Right lobe of liver (tissue), 4 donors: ENCODE measurements around the gene DCXR.

Experiments
- POLR2A ChIP-seq: fragments of 450-650 bp; IDR thresholded peaks from one replicate; pipeline ENCODE4 v1.6.1; 2017; ENCODE audit warnings: antibody characterized with exemption, mild to moderate bottlenecking
- TF ChIP-seq, protein P1 (sequence below), 4 donors: fragments of 200-600 bp in 3 of 4; fragments of 450-650 bp in 1 of 4; IDR thresholded peaks; one replicate each; pipeline versions ENCODE4 v1.5.1 to v1.8.0; 2016 to 2022; ENCODE audit warnings: antibody characterized with exemption in 4 of 4, mild to moderate bottlenecking in 2 of 4
- donor health status: DM: no; HTN: no; CAD: no.
- donor health status: DM: no; HTN: no; CAD: no.
- donor health status: DM: no; HTN: yes; CAD: no.

DNA sequence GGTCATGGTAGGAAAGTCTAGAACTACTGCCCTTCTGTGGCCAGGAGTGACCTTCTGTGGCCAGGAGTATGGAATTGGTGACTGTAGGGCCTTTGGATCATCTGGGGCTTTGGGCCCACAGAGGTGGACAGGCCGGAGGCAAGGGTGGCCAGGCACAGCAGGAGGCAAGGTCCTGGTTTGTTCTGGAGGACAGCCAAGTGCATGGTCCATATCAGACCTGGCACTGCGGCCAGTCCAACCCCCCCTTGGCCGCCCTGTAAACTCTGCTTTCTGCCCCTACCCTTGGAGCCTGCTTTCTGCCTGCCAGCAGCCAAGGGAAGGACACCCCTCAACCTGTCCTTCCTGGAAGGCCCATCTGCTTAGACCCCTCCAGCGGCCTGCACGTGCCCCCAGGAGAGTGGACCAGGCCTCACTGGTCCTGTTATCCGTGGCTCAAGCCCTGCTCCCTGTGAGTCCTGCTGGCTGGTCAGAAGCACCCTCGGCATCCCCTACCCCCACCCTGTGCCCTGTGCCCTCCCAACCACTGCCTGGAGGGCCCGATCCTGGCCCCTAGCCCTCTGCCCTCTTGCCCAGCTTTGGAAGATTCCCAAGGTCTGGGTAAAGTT, 2.3 kb upstream of the DCXR start:
- TF ChIP-seq, protein P1, sequence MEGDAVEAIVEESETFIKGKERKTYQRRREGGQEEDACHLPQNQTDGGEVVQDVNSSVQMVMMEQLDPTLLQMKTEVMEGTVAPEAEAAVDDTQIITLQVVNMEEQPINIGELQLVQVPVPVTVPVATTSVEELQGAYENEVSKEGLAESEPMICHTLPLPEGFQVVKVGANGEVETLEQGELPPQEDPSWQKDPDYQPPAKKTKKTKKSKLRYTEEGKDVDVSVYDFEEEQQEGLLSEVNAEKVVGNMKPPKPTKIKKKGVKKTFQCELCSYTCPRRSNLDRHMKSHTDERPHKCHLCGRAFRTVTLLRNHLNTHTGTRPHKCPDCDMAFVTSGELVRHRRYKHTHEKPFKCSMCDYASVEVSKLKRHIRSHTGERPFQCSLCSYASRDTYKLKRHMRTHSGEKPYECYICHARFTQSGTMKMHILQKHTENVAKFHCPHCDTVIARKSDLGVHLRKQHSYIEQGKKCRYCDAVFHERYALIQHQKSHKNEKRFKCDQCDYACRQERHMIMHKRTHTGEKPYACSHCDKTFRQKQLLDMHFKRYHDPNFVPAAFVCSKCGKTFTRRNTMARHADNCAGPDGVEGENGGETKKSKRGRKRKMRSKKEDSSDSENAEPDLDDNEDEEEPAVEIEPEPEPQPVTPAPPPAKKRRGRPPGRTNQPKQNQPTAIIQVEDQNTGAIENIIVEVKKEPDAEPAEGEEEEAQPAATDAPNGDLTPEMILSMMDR (IDR thresholded peaks at IDR 0.05) = no peak
- TF ChIP-seq POLR2A = no peak
